IgD-negative memory B cell (primary cell): ENCODE results near the gene IRX4. TPM values are rescaled to one million over a fixed set of nuclear protein-coding genes. Genes with fewer than 3 reads are reported as not detected.
"Not testable (repeated sequence)": the region's sequence is repeated elsewhere in the genome, so short reads cannot be mapped to it uniquely, and the experiment has no call there.

Experiments
- H3K27ac Mint-ChIP-seq, 3 donors: one replicate each; pipeline ENCODE4 v1.8.0; 2020 to 2022; ENCODE audit warnings: mild to moderate bottlenecking in 3 of 3, mixed read lengths in 3 of 3, moderate library complexity in 1 of 3
- H3K27me3 Mint-ChIP-seq: one replicate; pipeline ENCODE4 v1.8.0; 2021; ENCODE audit warnings: mixed read lengths
- H3K36me3 Mint-ChIP-seq: one replicate; pipeline ENCODE4 v1.8.0; 2020; ENCODE audit warnings: mild to moderate bottlenecking, mixed read lengths
- H3K4me1 Mint-ChIP-seq, 3 donors: one replicate each; pipeline ENCODE4 v1.8.0; 2020 to 2022; ENCODE audit warnings: mixed read lengths in 3 of 3, mild to moderate bottlenecking in 1 of 3
- H3K4me3 Mint-ChIP-seq, 4 donors: one replicate each; pipeline ENCODE4 v1.8.0; 2020 to 2022; ENCODE audit warnings: mild to moderate bottlenecking in 4 of 4, mixed read lengths in 4 of 4, moderate library complexity in 3 of 4
- H3K9me3 Mint-ChIP-seq, 3 donors: one replicate each; pipeline ENCODE4 v1.8.0; 2020 to 2021; ENCODE audit warnings: mixed read lengths in 3 of 3, mild to moderate bottlenecking in 1 of 3
- polyA plus RNA-seq: library from polyadenylated mRNA; unstranded; fragments of 300-500 nt; fragmentation: Illumina TruSeq; gene quantifications from one replicate; pipeline ENCODE4 v1.2.3, GENCODE V29; 2021

The IRX4 gene
- polyA plus RNA-seq, 1 donor from 2014 or later = not detected

- not testable (repeated sequence) for H3K4me1 Mint-ChIP-seq
- peaks cover 23% of the 10 kb centered on the region for H3K27me3 Mint-ChIP-seq
Observed at GRCh38 chr5:1870435-1871272, 12.1 kb downstream of the IRX4 start.

GRCh38 chr5:1868886-1869475, 13.7 kb downstream of the IRX4 start:
- Mint-ChIP-seq H3K27ac (peak overlapping the region in 1 of 3 donors; percentile 47), H3K4me3 (peak overlapping the region in 1 of 4 donors; percentile 54), H3K4me1 (peaks cover 0 to 2% (median 0%) of the 10 kb centered on the region in 3 donors), H3K9me3 (no peaks in the 10 kb centered on the region), H3K27me3 (peaks cover 25% of the 10 kb centered on the region), H3K36me3 (no peaks in the 10 kb centered on the region)

More at GRCh38 chr5:1870435-1871272, 12.1 kb downstream of the IRX4 start:
- H3K27ac Mint-ChIP-seq, H3K36me3 Mint-ChIP-seq, H3K4me3 Mint-ChIP-seq, H3K9me3 Mint-ChIP-seq: not testable (repeated sequence)

- Mint-ChIP-seq H3K4me3 (no peak overlapping the region), H3K36me3 (no peaks in the 10 kb centered on the region), H3K27me3 (peaks cover 17% of the 10 kb centered on the region), H3K27ac (no peak overlapping the region), H3K9me3 (peaks cover 0 to under 1% (median 0%) of the 10 kb centered on the region in 3 donors), H3K4me1 (peaks cover 0 to under 1% (median 0%) of the 10 kb centered on the region in 3 donors)
Observed at GRCh38 chr5:1867815-1868143, 14.9 kb downstream of the IRX4 start.

GRCh38 chr5:1867114-1867814, 15.5 kb downstream of the IRX4 start:
- Mint-ChIP-seq H3K36me3 (no peaks in the 10 kb centered on the region), H3K4me1 (no peaks in the 10 kb centered on the region), H3K9me3 (peaks cover 0 to 2% (median 0%) of the 10 kb centered on the region in 3 donors), H3K4me3 (no peak overlapping the region), H3K27me3 (peaks cover 15% of the 10 kb centered on the region), H3K27ac (no peak overlapping the region)

GRCh38 chr5:1865948-1866347, 16.8 kb downstream of the IRX4 start:
- no peak overlapping the region for H3K4me3 Mint-ChIP-seq
- H3K9me3 Mint-ChIP-seq = peaks cover 0 to 2% (median 0%) of the 10 kb centered on the region in 3 donors
- H3K4me1 Mint-ChIP-seq = no peaks in the 10 kb centered on the region
- peak overlapping the region in 1 of 3 donors; percentile 16 for H3K27ac Mint-ChIP-seq
- H3K36me3 Mint-ChIP-seq = no peaks in the 10 kb centered on the region
- H3K27me3 Mint-ChIP-seq = peaks cover 18% of the 10 kb centered on the region

GRCh38 chr5:1865486-1865885, 17.2 kb downstream of the IRX4 start:
- H3K4me1 Mint-ChIP-seq = no peaks in the 10 kb centered on the region
- no peak overlapping the region for H3K4me3 Mint-ChIP-seq
- H3K9me3 Mint-ChIP-seq = peaks cover 0 to 2% (median 0%) of the 10 kb centered on the region in 3 donors
- peaks cover 18% of the 10 kb centered on the region for H3K27me3 Mint-ChIP-seq
- no peaks in the 10 kb centered on the region for H3K36me3 Mint-ChIP-seq
- H3K27ac Mint-ChIP-seq = no peak overlapping the region

- H3K4me1 Mint-ChIP-seq = no peaks in the 10 kb centered on the region
- H3K4me3 Mint-ChIP-seq = no peak overlapping the region
- H3K9me3 Mint-ChIP-seq = peaks cover 0 to 2% (median 0%) of the 10 kb centered on the region in 3 donors
- peaks cover 18% of the 10 kb centered on the region for H3K27me3 Mint-ChIP-seq
- no peaks in the 10 kb centered on the region for H3K36me3 Mint-ChIP-seq
- no peak overlapping the region for H3K27ac Mint-ChIP-seq
Observed at GRCh38 chr5:1864896-1865440, 17.8 kb downstream of the IRX4 start.

- H3K27ac Mint-ChIP-seq = no peak overlapping the region
- H3K36me3 Mint-ChIP-seq = no peaks in the 10 kb centered on the region
- H3K4me1 Mint-ChIP-seq = no peaks in the 10 kb centered on the region
- H3K4me3 Mint-ChIP-seq = no peak overlapping the region
- peaks cover 20% of the 10 kb centered on the region for H3K27me3 Mint-ChIP-seq
- H3K9me3 Mint-ChIP-seq = peaks cover 0 to 2% (median 0%) of the 10 kb centered on the region in 3 donors
Observed at GRCh38 chr5:1860949-1861348, 21.8 kb downstream of the IRX4 start.

GRCh38 chr5:1860021-1860610, 22.6 kb downstream of the IRX4 start:
- H3K27me3 Mint-ChIP-seq = peaks cover 20% of the 10 kb centered on the region
- no peaks in the 10 kb centered on the region for H3K36me3 Mint-ChIP-seq
- no peak overlapping the region for H3K4me3 Mint-ChIP-seq
- H3K9me3 Mint-ChIP-seq = peaks cover 0 to 3% (median 0%) of the 10 kb centered on the region in 3 donors
- H3K4me1 Mint-ChIP-seq = no peaks in the 10 kb centered on the region
- H3K27ac Mint-ChIP-seq = peak overlapping the region in 1 of 3 donors; percentile 53

GRCh38 chr5:1859099-1859498, 23.6 kb downstream of the IRX4 start:
- no peak overlapping the region for H3K4me3 Mint-ChIP-seq
- H3K27ac Mint-ChIP-seq = no peak overlapping the region
- H3K27me3 Mint-ChIP-seq = peaks cover 14% of the 10 kb centered on the region
- H3K36me3 Mint-ChIP-seq = no peaks in the 10 kb centered on the region
- no peaks in the 10 kb centered on the region for H3K4me1 Mint-ChIP-seq
- peaks cover 0 to 4% (median 0%) of the 10 kb centered on the region in 3 donors for H3K9me3 Mint-ChIP-seq

- peaks cover 21% of the 10 kb centered on the region for H3K27me3 Mint-ChIP-seq
- H3K4me3 Mint-ChIP-seq = no peak overlapping the region
- no peaks in the 10 kb centered on the region for H3K4me1 Mint-ChIP-seq
- H3K9me3 Mint-ChIP-seq = peaks cover 0 to 4% (median 0%) of the 10 kb centered on the region in 3 donors
- H3K36me3 Mint-ChIP-seq = no peaks in the 10 kb centered on the region
- no peak overlapping the region for H3K27ac Mint-ChIP-seq
Observed at GRCh38 chr5:1858436-1858835, 24.3 kb downstream of the IRX4 start.

GRCh38 chr5:1857256-1857600, 25.5 kb downstream of the IRX4 start:
- peaks cover 22% of the 10 kb centered on the region for H3K27me3 Mint-ChIP-seq
- H3K36me3 Mint-ChIP-seq = no peaks in the 10 kb centered on the region
- H3K9me3 Mint-ChIP-seq = peaks cover 0 to 2% (median 0%) of the 10 kb centered on the region in 3 donors
- H3K4me1 Mint-ChIP-seq = no peaks in the 10 kb centered on the region
- no peak overlapping the region for H3K27ac Mint-ChIP-seq
- H3K4me3 Mint-ChIP-seq = no peak overlapping the region

GRCh38 chr5:1856596-1857255, 26.0 kb downstream of the IRX4 start:
- Mint-ChIP-seq H3K4me1 (no peaks in the 10 kb centered on the region), H3K27ac (no peak overlapping the region), H3K4me3 (no peak overlapping the region), H3K9me3 (peaks cover 0 to 2% (median 0%) of the 10 kb centered on the region in 3 donors), H3K36me3 (no peaks in the 10 kb centered on the region), H3K27me3 (peaks cover 24% of the 10 kb centered on the region)

- Mint-ChIP-seq H3K4me1 (no peaks in the 10 kb centered on the region), H3K36me3 (no peaks in the 10 kb centered on the region), H3K27me3 (peaks cover 26% of the 10 kb centered on the region), H3K9me3 (peaks cover 0 to 2% (median 0%) of the 10 kb centered on the region in 3 donors), H3K27ac (no peak overlapping the region), H3K4me3 (no peak overlapping the region)
Observed at GRCh38 chr5:1855596-1855995, 27.1 kb downstream of the IRX4 start.
